WTC11 (cell line): ENCODE results near the gene WNT10A. TPM values are rescaled to one million over a fixed set of nuclear protein-coding genes. Genes with fewer than 3 reads are reported as not detected.

Experiments used
- ATAC-seq: fragments of 200-7000 bp; cut with Tn5 transposase; 2 replicates; pipeline ENCODE4 v1.10.0; 2021; ENCODE audit warnings: mild to moderate bottlenecking, moderate library complexity
- CTCF ChIA-PET: fragments of 300-600 bp; sonication (Branson Sonifier 250); formaldehyde crosslinking; loops from one replicate; lab custom pipeline; 2021; ENCODE audit warnings: antibody characterized with exemption; lab: Charles Lee
- POLR2A ChIA-PET: fragments of 350-600 bp; sonication (Branson Sonifier 250); formaldehyde crosslinking; loops from one replicate; lab custom pipeline; 2021; ENCODE audit warnings: antibody characterized with exemption; lab: Charles Lee
- DNase-seq: peaks from one replicate; pipeline ENCODE4 v3.0.0; 2021; ENCODE audit warnings: low spot score
- H3K27ac Mint-ChIP-seq: 2 replicates; pipeline ENCODE4 v1.8.0; 2021; ENCODE audit warnings: mixed read lengths
- H3K27me3 Mint-ChIP-seq: 2 replicates; pipeline ENCODE4 v1.8.0; 2021; ENCODE audit warnings: low read depth, mild to moderate bottlenecking, moderate library complexity, mixed read lengths
- H3K36me3 Mint-ChIP-seq: 2 replicates; pipeline ENCODE4 v1.8.0; 2021; ENCODE audit warnings: mixed read lengths
- H3K4me1 Mint-ChIP-seq: 2 replicates; pipeline ENCODE4 v1.8.0; 2022; ENCODE audit warnings: mixed read lengths
- H3K4me3 Mint-ChIP-seq: 2 replicates; pipeline ENCODE4 v1.8.0; 2021; ENCODE audit warnings: mild to moderate bottlenecking, moderate library complexity, mixed read lengths
- H3K9me3 Mint-ChIP-seq: 2 replicates; pipeline ENCODE4 v1.8.0; 2021; ENCODE audit warnings: mixed read lengths
- CBFB ChIP-seq: sonication (generic); formaldehyde crosslinking; IDR thresholded peaks from 2 replicates; pipeline ENCODE4 v1.8.1; 2022; ENCODE audit warnings: mild to moderate bottlenecking, low read depth, missing genetic modification reagents
- CREM ChIP-seq: sonication (generic); formaldehyde crosslinking; IDR thresholded peaks from 2 replicates; pipeline ENCODE4 v1.8.1; 2022; ENCODE audit warnings: mild to moderate bottlenecking, missing genetic modification reagents, moderate library complexity
- ELF4 ChIP-seq: sonication (generic); formaldehyde crosslinking; IDR thresholded peaks from 2 replicates; pipeline ENCODE4 v1.8.1; 2022; ENCODE audit warnings: low read depth, mild to moderate bottlenecking, moderate library complexity, missing genetic modification reagents
- HMGA2 ChIP-seq: fragments of 250-450 bp; sonication (Bioruptor Pico); IDR thresholded peaks from 2 replicates; pipeline ENCODE4 v1.4.0; 2021; ENCODE audit warnings: mild to moderate bottlenecking, moderate library complexity
- JAZF1 ChIP-seq: fragments of 250-450 bp; sonication (Bioruptor Pico); IDR thresholded peaks from 2 replicates; pipeline ENCODE4 v1.9.0; 2021; ENCODE audit warnings: moderate library complexity, mild to moderate bottlenecking, inconsistent platforms
- JUN ChIP-seq: sonication (generic); formaldehyde crosslinking; IDR thresholded peaks from 2 replicates; pipeline ENCODE4 v1.8.0; 2023; ENCODE audit warnings: mild to moderate bottlenecking, missing genetic modification reagents
- NFATC4 ChIP-seq: fragments of 250-450 bp; sonication (Bioruptor Pico); IDR thresholded peaks from 2 replicates; pipeline ENCODE4 v1.9.0; 2021; ENCODE audit warnings: mild to moderate bottlenecking
- NFE2L1 ChIP-seq: sonication (generic); formaldehyde crosslinking; IDR thresholded peaks from 2 replicates; pipeline ENCODE4 v1.8.1; 2023; ENCODE audit warnings: missing genetic modification reagents
- TP53 ChIP-seq: sonication (generic); formaldehyde crosslinking; IDR thresholded peaks from 2 replicates; pipeline ENCODE4 v1.8.1; 2023; ENCODE audit warnings: mild to moderate bottlenecking, missing genetic modification reagents
- ZNF121 ChIP-seq: sonication (generic); formaldehyde crosslinking; IDR thresholded peaks from 2 replicates; pipeline ENCODE4 v1.8.0; 2023; ENCODE audit warnings: missing genetic modification reagents
- ZNF423 ChIP-seq: fragments of 250-450 bp; sonication (Bioruptor Pico); IDR thresholded peaks from 2 replicates; pipeline ENCODE4 v2.1.2; 2022; ENCODE audit warnings: mild to moderate bottlenecking, moderate library complexity
- ZNF671 ChIP-seq: fragments of 250-450 bp; sonication (Bioruptor Pico); IDR thresholded peaks from 2 replicates; pipeline ENCODE4 v1.8.0; 2021; ENCODE audit warnings: mild to moderate bottlenecking
- total RNA-seq: library from RNA; stranded (reverse); gene quantifications from 3 replicates; pipeline ENCODE4 v1.2.3, GENCODE V29; 2021
- TF ChIP-seq, protein P1 (sequence below): sonication (generic); formaldehyde crosslinking; IDR thresholded peaks from 2 replicates; pipeline ENCODE4 v1.8.0; 2022; ENCODE audit warnings: mild to moderate bottlenecking, missing genetic modification reagents
- TF ChIP-seq, protein P2 (sequence below): sonication (generic); formaldehyde crosslinking; IDR thresholded peaks from 2 replicates; pipeline ENCODE4 v1.8.1; 2022; ENCODE audit warnings: low read depth, mild to moderate bottlenecking, moderate library complexity, missing genetic modification reagents, borderline replicate concordance
- TF ChIP-seq, protein P3 (sequence below): fragments of 250-450 bp; sonication (Bioruptor Pico); IDR thresholded peaks from 2 replicates; pipeline ENCODE4 v1.8.0; 2021; ENCODE audit warnings: mild to moderate bottlenecking
- TF ChIP-seq, protein P4 (sequence below): sonication (generic); formaldehyde crosslinking; IDR thresholded peaks from 2 replicates; pipeline ENCODE4 v1.8.1; 2023; ENCODE audit warnings: mild to moderate bottlenecking, missing genetic modification reagents, moderate library complexity
- TF ChIP-seq, protein P5 (sequence below): sonication (generic); formaldehyde crosslinking; IDR thresholded peaks from 2 replicates; pipeline ENCODE4 v1.8.1; 2023; ENCODE audit warnings: mild to moderate bottlenecking, missing genetic modification reagents

The WNT10A gene
- total RNA-seq, 1 experiment from 2014 or later: not detected

DNA sequence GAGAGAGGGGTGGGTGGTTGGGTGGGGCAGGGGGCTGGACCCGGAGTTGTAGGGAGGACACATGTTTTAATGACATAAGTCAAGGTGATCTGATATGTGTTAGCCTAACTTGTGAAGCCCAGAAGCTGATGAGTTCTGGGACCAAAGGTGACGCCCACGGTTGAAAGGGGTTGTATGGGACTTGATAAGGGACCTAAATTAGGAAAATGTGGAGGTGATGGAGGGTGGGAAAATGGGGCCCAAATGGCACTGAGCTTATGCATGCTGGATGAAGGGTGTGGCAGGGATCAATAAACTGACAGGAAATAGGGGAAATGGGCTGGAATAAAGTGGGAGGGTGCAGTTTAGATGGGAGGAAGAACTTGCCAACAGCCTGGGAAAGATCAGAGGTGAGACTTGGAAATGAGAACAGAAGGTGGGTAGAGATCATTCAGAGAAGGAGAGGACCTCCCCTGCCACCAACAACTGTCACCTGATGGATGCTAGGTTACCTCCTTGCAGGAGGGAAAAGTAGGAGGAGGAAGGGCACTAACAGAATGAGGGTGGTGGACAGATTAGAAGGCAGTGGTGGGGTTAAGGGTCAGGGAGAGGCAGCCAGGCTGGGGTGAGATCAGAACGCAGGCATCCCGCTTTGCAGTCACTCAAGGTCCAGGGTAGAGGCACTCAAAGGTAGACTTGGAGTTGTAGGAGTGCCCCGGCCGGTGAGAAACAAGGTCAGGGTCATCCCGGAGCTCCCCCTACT lies 15.3 kb downstream of the WNT10A start:
- Mint-ChIP-seq H3K36me3 (no peaks in the 10 kb centered on the region), H3K4me3 (peak overlapping the region; percentile 14; the same call in 1 of the 2 replicates), H3K27ac (no peak overlapping the region), H3K4me1 (peaks cover 24% of the 10 kb centered on the region), H3K27me3 (peaks cover 100% of the 10 kb centered on the region), H3K9me3 (no peaks in the 10 kb centered on the region)
- ChIA-PET CTCF (interaction anchor here (0.6 to 9.5 kb wide), 10 partner anchors 9 to 458 kb away, joined by 3 to 422 read pairs (median 17); partner anchors contain the start of gene WNT10A), POLR2A (interaction anchor here (0.6 to 1.0 kb wide), 2 partner anchors 13 to 30 kb away, joined by 3 read pairs; no protein-coding TSS in a partner anchor)
- ATAC-seq (no peak), DNase-seq (no peak)
- TF ChIP-seq ZNF121 (CRISPR knock-in tag) (no peak), ZNF423 (CRISPR knock-in tag) (no peak), JAZF1 (CRISPR knock-in tag) (no peak), HMGA2 (CRISPR knock-in tag) (no peak), CREM (CRISPR knock-in tag) (no peak), CBFB (no peak)
- TF ChIP-seq, protein P1, sequence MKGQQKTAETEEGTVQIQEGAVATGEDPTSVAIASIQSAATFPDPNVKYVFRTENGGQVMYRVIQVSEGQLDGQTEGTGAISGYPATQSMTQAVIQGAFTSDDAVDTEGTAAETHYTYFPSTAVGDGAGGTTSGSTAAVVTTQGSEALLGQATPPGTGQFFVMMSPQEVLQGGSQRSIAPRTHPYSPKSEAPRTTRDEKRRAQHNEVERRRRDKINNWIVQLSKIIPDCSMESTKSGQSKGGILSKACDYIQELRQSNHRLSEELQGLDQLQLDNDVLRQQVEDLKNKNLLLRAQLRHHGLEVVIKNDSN: no peak
- TF ChIP-seq, protein P2, sequence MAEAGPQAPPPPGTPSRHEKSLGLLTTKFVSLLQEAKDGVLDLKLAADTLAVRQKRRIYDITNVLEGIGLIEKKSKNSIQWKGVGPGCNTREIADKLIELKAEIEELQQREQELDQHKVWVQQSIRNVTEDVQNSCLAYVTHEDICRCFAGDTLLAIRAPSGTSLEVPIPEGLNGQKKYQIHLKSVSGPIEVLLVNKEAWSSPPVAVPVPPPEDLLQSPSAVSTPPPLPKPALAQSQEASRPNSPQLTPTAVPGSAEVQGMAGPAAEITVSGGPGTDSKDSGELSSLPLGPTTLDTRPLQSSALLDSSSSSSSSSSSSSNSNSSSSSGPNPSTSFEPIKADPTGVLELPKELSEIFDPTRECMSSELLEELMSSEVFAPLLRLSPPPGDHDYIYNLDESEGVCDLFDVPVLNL (CRISPR knock-in tag): no peak
- TF ChIP-seq, protein P3, sequence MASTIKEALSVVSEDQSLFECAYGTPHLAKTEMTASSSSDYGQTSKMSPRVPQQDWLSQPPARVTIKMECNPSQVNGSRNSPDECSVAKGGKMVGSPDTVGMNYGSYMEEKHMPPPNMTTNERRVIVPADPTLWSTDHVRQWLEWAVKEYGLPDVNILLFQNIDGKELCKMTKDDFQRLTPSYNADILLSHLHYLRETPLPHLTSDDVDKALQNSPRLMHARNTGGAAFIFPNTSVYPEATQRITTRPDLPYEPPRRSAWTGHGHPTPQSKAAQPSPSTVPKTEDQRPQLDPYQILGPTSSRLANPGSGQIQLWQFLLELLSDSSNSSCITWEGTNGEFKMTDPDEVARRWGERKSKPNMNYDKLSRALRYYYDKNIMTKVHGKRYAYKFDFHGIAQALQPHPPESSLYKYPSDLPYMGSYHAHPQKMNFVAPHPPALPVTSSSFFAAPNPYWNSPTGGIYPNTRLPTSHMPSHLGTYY (CRISPR knock-in tag): no peak
- TF ChIP-seq, protein P4, sequence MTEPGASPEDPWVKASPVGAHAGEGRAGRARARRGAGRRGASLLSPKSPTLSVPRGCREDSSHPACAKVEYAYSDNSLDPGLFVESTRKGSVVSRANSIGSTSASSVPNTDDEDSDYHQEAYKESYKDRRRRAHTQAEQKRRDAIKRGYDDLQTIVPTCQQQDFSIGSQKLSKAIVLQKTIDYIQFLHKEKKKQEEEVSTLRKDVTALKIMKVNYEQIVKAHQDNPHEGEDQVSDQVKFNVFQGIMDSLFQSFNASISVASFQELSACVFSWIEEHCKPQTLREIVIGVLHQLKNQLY (CRISPR knock-in tag): no peak

DNA sequence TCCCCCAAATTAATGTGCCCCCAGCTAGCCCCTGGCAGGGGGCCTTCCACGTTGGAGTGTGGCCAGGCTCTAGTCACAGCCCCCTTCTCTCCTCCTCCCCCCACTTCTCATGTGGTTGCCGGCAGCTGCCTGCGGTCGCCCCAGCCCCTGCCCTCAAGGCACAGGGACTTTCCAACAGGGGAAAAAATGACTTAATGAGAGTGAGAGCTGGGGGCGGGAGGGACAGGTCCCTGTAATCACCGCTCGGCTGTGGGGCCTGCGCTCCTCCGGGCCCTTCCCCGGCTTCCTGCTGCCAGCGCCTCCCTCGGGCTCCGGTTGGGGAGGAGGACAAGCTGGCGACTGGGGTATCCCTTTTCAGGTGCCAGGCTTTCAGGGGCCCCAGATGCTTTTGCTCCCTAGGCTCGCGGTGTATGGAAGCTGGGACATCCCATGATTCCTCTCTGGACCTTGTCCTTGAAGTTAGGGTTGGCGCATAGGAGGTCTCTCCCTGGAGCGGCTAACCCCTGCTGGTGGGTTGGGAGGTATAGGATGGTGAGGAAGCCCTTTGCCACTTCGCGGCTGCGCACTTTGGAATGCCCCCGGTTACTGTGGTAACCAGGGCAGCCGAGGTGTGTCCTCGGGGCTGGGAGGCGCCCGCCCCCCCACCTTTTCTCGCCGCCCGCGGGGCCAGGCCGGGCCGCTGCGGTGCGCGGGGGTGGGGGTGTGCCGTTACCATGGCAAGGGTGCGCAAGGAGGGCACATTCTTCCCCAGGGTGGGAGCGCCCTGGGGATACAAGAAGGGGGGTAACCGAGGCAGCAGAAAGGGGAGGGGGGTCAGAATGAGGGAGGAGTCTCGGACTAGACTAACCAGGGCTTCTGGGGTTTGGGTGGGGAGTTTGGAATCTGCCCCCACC lies 16.1 kb downstream of the WNT10A start:
- Mint-ChIP-seq H3K4me3 (peak overlapping the region; percentile 27; the same call in 1 of the 2 replicates), H3K4me1 (peaks cover 24% of the 10 kb centered on the region), H3K27me3 (peaks cover 99% of the 10 kb centered on the region), H3K27ac (no peak overlapping the region), H3K36me3 (no peaks in the 10 kb centered on the region), H3K9me3 (no peaks in the 10 kb centered on the region)
- DNase-seq (no peak), ATAC-seq (peak; percentile 36)
- ChIA-PET POLR2A (interaction anchor here (0.6 to 1.0 kb wide), 3 partner anchors 12 to 491 kb away, joined by 3 to 4 read pairs (median 3); no protein-coding TSS in a partner anchor), CTCF (interaction anchor here (0.6 to 9.5 kb wide), 20 partner anchors 9 to 457 kb away, joined by 3 to 422 read pairs (median 14); partner anchors contain the start of genes CDK5R2, TTLL4, WNT10A and WNT6)
- no peak for TF ChIP-seq NFE2L1 (CRISPR knock-in tag)
- TF ChIP-seq NFATC4 (CRISPR knock-in tag): no peak
- no peak for TF ChIP-seq ELF4 (CRISPR knock-in tag)
- TF ChIP-seq JUN (CRISPR knock-in tag): no peak

DNA sequence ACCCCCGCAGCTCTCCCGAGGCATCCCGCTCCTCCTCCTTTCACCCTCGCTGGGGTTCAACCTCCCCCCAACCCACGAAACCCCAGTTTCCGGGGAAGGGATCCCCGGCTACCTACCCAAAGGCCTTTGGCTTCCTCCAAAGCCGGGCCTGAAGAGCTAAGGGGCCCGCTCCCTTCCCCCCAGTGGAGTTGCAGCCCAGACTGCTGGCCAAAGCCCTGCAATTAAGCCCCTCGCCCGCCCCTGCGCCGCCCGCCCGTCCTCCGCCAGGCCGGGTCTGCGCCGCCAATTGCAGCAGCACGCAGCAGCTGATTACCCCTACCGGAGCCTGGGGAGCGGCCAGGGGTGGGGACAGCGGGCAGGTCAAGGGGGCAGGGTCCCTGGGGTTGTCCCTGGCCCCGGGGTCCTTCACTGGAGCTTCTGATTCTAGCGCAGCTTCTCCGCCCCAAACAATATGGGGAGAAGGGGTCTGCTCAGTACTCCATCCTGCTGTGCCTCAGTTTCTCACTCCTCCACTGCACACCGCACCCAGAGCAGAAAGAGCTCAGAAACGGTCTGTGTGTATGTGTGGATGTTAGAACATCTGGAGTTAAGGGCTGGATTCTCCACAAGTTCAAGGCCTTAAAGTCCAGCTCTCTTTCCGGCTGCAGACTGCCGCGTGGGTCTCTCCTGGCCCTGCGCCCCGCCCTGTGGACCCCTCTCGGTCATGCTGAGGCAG lies 16.9 kb downstream of the WNT10A start:
- no peak overlapping the region; the same call in 1 of the 2 replicates for H3K4me3 Mint-ChIP-seq
- ChIA-PET CTCF (interaction anchor here (0.6 to 9.5 kb wide), 41 partner anchors 9 to 625 kb away, joined by 3 to 422 read pairs (median 6); partner anchors contain the start of genes CDK5R2, FEV, TTLL4 and WNT10A), POLR2A (interaction anchor here (0.6 to 0.8 kb wide), 4 partner anchors 14 to 491 kb away, joined by 3 to 4 read pairs (median 3); no protein-coding TSS in a partner anchor)
- H3K36me3 Mint-ChIP-seq: no peaks in the 10 kb centered on the region
- no peaks in the 10 kb centered on the region for H3K9me3 Mint-ChIP-seq
- peaks cover 24% of the 10 kb centered on the region for H3K4me1 Mint-ChIP-seq
- ATAC-seq (no peak), DNase-seq (no peak)
- TF ChIP-seq TP53 (CRISPR knock-in tag) (no peak), ZNF671 (no peak)
- TF ChIP-seq, protein P5, sequence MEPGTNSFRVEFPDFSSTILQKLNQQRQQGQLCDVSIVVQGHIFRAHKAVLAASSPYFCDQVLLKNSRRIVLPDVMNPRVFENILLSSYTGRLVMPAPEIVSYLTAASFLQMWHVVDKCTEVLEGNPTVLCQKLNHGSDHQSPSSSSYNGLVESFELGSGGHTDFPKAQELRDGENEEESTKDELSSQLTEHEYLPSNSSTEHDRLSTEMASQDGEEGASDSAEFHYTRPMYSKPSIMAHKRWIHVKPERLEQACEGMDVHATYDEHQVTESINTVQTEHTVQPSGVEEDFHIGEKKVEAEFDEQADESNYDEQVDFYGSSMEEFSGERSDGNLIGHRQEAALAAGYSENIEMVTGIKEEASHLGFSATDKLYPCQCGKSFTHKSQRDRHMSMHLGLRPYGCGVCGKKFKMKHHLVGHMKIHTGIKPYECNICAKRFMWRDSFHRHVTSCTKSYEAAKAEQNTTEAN (CRISPR knock-in tag): 0 out of 2 replicates have a peak, but pooled peaks have one; percentile 16
- no peak overlapping the region for H3K27ac Mint-ChIP-seq
- peaks cover 99% of the 10 kb centered on the region for H3K27me3 Mint-ChIP-seq
